Measurements from ENCODE around the gene SLIT1.

GRCh38 chr10:97210543-97210960 lies 24.8 kb upstream of the SLIT1 start:
- no peak for TF ChIP-seq POLR2A (IDR thresholded peaks at IDR 0.05)
- TF ChIP-seq CTCF (IDR thresholded peaks at IDR 0.05): peak; percentile 82 to 96 (median 90)

All from thyroid gland (tissue), 4 donors.